HG02642 (cell line): ENCODE measurements around the gene MUC20.
"Not testable (repeated sequence)": the region's sequence is repeated elsewhere in the genome, so short reads cannot be mapped to it uniquely, and the experiment has no call there.

ENCODE experiments used
- ATAC-seq: cut with Tn5 transposase; IDR thresholded peaks from one replicate; pipeline ENCODE4 v1.9.1; 2021; ENCODE audit warnings: mild to moderate bottlenecking; ENCODE audit not compliant: unreplicated experiment, poor library complexity

The MUC20 gene

DNA sequence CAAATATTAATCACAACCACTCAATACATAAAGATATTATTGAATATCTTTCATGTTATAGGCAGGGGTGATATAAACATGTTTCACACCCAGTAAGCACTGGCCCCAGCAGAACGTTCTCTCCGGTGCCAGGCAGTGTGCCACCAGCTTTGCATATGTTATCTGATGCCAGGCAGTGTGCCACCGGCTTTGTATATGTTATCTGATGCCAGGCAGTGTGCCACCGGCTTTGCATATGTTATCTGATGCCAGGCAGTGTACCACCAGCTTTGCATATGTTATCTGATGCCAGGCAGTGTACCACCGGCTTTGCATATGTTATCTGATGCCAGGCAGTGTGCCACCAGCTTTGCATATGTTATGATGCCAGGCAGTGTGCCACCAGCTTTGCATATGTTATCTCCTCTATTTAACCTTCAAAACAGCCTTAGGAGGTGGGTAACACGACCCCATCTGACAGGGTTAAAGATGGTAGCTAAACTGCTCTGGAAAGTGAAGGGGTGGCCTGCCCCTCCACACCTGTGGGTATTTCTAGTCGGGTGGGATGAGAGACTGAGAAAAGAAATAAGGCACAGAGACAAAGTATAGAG, 6.9 kb downstream of the MUC20 start:
- no peak for ATAC-seq

DNA sequence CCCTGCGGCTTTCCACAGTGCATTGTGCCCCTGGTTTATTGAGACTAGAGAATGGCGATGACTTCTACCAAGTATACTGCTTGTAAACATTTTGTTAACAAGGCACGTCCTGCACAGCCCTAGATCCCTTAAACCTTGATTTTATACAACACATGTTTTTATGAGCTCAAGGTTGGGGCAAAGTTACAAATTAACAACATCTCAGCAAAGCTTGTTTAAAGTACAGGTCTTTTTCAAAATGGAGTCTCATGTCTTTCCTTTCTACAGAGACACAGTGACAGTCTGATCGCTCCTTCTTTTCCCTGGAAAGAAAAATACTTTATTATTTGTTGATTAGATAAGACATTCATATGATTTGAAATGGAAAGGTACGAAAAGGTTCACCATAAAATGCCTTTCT, 8.0 kb downstream of the MUC20 start:
- not testable (repeated sequence) for ATAC-seq

DNA sequence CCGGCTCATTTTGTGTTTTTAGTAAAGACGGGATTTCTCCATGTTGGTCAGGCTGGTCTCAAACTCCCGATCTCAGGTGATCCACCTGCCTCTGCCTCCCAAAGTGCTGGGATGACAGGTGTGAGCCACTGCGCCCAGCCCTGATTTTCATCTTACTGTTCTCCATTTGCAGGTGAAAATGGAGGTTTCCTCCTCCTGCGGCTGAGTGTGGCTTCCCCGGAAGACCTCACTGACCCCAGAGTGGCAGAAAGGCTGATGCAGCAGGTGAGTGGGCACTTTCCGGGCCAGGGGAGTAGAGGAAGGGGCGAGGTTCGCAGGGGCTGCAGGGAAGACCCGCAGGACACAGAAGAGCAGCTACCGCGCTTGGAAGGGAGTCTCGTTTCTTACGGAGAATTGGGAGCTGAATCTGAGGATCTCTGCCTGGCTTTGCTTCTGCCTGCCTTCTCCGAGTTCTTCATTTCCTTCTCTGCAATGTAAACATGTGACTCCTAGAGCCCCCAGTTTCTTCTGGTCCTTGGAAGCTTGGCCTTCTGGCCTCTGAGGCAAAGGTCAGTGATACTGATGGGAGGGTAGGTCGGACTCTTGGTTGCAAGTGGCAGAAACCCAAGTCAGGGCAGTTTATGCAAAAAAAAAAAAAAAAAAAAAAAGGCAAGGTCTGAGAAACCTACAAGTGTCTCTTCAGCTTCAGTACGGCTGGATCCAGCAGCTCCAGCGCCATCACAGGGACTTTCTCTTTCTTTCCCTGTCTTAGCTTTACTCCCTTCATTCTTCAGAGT, 8.9 kb downstream of the MUC20 start:
- ATAC-seq, result no peak

DNA sequence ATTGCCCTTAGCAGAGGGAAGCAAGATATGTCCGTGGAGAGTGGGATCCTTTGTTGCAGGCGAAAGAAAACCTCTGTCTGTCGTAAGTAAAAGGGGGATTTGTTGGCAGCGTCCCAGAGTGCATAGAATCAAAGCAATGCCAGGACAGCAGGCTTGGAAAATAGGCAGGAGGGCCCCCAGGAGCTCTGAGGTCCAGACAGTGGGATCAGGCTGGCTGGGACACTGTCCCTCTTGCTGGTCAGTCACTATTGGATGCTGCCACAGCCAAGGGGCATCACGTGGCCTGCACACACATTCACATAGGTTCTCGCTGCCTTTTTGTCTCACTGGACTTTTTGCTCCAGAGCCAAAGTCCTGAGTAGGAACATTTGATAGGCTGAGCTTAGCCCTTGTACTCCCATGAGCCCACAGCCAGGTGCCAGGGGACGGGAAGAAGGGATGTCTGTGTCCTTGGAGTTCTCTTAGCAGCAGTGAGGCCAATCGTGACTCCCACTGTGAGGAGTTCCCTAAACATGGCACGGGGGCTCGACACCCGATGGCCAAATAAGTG, 10.7 kb downstream of the MUC20 start:
- ATAC-seq, result no peak

DNA sequence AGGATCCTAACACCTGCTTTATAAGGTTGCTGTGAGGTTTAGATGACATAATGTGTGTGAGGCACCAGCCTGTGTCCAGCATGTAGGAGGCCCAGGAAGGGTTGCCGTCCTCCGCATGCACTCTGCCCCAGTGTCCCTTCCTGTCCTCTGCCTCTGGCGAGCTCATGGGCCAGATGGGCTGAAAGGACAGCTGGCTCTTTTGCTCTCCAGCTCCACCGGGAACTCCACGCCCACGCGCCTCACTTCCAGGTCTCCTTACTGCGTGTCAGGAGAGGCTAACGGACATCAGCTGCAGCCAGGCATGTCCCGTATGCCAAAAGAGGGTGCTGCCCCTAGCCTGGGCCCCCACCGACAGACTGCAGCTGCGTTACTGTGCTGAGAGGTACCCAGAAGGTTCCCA, 12.2 kb downstream of the MUC20 start:
- no peak for ATAC-seq

DNA sequence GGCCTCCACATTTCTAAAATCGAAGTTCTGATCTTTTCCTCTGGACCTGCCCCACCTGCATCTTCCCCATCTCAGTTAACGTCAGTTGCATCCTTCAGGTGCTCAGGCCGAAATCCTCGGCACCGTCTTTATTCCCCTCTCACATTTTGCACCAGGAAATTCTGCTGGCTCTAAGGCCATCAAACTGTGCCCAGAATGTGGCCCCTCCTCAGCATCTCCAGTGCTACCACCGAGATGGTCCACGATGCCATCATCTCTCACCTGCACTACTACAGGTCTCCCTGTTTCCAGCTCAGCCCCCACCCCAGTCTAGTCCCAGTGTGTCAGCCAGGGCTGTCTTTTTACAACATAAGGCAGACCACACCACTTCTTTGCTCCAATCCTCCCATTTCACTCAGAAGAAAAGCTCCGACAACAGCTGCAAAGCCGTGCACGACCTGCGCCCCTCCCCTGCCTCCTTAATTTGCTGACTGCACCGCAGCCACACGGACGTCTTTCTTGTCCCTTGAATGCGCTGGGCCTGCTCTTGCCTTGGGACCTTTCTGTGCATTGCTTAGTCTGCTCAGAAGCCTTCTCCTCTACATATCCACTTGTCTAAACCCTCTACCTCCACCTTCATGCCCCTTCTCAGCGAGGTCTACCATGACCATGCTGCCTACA, 14.4 kb downstream of the MUC20 start:
- ATAC-seq, result no peak

DNA sequence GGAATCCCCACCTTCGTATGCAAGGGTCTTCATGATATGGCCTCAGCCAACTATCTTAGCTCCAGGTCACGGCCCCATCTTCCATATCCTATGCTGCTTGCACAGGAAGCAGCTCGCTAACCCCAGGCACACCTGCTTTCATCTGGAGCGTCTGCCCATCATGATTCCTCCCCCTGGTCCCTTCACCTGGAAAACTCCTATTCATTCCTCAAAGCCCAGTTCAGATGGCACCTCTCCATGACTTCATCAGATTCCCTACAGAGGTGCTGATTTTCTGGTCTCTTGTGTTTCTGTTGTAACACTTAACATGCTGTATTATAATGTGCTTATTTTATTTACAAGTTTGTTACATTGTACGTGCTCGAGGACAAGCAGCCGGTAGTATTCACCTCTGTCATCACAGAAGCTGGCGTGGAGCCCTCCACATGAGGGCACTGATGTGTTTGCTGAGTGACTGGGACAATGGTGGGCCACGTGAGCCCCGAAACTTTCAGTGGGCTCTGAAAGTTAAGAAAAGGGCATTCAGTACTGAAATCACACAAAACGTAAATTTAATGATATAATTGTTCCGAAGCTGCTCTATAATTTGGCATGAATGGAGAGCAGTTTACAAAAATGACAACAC, 16.2 kb downstream of the MUC20 start:
- no peak for ATAC-seq

DNA sequence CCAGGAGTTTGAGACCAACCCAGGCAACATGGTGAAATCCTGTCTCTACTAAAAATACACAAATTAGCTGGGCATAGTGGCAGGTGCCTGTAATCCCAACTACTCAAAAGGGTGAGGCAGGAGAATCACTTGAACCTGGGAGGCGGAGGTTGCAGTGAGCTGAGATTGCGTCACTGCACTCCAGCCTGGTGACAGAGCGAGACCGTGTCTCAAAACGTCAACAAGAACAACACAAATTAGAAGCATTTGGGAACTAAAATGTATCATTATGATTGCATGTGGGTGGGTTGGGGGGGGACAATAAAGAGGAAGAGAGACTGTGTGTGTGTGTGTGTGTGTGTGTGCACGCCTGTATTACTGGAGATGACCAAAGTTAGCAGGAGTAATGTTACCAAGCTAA, 17.0 kb downstream of the MUC20 start:
- not testable (repeated sequence) for ATAC-seq

DNA sequence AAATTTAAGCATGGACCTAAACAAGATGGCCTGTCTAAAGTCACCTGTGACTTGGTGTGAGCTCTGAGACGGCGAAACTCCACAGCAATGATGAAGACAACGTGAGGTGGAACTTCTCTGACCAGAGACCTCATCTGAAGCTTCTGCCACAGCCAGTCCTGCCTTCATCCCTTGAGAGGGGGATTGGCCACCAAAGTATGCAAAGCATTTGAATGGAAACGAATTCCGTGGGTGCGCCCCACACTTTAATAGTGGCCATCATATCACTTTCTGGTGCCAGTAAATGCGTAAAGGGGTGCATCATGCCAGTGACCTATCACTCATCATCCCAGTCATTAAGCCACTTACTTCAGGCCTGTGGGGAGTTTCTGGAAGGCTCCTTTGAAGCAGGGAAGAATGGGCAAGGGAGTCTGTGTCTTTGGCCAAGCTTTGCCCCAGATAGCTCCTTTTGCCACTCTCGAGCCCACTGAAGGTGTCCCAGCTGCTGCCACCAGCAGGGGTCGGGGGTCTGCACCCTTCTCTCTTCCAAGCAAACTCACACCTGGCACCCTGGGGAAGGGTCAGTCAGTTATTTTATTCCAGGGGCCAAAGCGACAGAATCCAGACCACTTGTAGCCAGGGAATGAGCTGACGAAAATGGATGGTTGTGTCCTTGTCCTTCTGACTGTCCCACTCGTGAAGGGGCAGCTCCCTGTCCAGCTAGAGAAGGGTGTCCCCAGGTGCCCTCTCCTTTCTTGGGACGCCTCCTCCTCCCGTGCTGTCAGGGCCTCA, 17.7 kb downstream of the MUC20 start:
- no peak for ATAC-seq

DNA sequence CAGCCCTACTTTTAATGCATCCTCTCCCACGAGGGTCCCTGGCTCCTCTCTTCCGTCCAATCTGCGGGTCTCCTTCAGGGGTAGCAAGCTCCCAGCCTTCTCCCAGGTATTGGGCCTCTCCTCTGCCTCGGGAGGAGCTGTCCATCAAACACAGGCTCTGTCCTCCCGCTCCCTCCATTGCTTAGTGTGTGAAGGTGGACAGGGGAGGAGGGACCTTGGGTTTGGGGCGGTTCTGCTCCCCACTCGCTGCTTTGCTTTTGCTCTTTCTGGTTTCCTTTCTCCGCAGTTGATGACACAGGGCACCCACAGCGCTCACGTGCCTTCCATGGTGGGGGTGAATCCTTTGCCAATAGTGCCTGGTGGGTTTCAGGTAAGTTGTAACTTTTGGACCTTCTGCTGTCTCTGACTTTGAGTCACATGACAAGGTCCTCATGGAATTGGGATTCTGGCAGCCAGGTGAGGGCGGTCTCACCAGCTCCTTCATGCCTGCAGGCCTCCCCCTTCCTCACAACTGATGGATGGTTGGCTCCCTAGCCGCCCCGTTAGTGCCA, 18.9 kb downstream of the MUC20 start:
- ATAC-seq, result no peak

DNA sequence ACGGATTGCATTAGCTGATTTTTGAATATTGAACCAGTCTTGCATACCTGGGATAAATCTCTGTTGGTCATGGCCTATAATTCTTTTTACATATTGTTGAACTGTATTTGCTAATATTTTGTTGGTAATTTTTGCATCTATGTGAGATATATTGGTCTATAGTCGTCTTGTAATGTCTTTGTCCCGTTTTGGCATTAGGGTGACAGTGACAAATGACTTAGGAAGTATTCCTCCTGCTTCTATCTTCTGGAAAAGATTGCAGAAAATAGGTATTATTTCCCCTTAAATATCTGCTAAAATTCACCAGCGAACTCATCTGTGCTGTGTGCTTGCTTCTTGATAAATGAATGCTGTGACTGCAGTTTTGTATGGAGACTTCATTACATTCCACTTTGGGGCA, 23.7 kb downstream of the MUC20 start:
- no peak for ATAC-seq

DNA sequence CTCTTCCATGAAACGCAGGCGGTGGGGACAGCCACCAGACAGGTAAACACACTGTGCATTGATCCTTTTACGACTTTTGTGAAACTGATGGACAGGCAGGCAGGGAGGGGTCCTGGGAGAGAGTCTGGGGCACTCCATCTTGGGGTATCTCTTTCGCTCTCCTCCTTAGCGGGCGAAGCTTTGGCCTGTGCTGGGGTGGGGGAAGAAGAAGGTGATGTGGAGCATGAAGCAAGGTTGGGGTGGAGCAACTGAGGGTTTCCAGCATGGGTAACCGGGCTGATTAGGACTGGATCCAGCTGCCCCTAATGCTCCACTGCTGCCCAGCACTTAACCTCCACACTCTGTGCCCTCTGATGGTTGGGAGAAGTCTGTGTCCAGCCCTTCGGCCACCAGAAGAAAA, 25.6 kb downstream of the MUC20 start:
- ATAC-seq, result no peak

DNA sequence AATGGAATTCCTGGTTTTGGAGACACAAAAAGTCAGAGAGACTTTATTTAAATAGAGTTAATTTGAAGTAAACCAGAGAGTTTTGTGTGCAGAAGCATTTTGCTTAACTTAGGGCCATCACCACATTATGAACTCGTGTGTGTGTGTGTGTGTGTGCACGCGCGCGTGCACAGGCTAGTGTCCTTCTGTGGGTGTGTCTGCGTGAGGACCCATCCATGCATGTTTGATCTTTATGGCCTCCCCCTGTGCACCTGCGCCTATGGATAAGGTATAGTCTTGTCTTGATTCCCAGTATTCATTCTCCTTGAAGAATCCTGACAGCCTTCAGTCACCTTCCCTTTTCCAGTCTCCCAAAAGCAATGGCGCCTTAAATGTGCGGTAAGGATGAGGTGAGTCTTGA, 26.0 kb downstream of the MUC20 start:
- ATAC-seq, result no peak

DNA sequence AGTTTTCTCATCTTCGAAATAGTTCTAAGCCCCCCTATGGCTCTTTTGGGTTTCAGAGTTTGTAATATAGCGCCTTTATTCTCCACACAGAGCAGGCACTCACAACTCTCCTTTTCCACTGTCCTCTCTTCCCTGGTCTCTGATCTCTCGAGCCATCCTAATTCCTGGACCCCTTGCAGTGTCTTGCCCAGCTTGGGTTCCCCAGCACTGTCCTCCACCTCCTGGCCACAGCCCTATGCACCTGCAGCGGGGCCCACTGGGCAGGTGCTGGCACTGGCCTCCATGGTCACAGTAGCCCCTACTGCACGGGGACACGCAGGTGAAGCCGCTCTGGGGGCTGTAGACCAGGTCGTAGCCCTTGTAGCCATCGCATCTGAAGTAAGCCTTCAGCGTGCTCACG, 27.9 kb downstream of the MUC20 start:
- ATAC-seq, result no peak

DNA sequence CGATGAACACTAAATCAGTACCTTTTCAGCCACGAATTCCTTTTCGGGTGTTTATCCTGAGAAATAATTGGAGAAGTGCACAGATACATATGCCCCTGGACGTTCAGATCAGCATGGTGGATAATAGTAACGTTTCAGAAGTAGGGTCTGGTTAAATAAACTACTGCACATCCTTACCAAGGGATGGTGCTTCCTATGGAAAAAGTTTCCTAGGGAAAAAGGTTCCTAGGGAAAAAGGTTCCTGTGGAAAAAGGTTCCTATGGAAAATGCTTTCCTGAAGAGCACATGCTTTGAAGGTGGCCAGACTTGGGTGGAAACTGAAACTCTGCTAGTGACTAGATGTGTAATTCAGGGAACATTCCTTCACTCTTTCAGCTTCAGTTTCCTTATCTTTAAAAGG, 28.3 kb downstream of the MUC20 start:
- ATAC-seq, result not testable (repeated sequence)

DNA sequence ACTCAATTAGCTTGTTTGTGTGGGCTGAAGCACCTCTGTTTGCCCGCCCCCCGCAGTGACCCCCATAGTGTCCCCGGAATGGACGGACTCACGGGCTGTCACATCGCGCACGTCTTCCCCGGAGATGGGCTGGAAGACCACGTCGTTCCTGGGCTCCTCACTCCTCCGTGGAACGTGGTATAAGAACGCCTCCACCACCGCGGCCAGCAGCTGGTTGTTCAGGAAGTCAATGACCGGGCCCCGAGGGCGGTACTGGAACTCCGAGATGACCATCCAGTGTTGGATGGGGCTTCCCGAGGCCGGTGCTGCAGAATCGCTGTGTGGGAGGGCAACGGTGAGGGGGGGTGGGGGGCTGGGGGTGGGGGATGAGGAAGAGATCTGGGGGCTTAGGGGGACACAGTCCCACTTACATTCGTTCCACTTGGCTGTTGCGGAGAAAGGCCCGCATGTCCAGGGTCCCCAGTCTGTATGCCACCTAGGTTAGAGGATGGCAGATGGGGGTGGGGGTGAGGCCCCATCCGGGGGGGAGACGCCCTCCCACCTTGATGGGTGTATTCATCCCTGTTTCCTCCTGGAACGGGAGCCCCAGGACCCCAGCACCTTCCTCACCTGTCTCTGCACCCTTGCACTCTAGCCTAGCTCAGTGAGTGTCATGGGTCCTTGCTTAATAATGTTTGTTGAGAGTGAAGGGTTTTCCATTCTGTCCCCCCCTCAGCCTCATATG, 30.2 kb downstream of the MUC20 start:
- no peak for ATAC-seq

DNA sequence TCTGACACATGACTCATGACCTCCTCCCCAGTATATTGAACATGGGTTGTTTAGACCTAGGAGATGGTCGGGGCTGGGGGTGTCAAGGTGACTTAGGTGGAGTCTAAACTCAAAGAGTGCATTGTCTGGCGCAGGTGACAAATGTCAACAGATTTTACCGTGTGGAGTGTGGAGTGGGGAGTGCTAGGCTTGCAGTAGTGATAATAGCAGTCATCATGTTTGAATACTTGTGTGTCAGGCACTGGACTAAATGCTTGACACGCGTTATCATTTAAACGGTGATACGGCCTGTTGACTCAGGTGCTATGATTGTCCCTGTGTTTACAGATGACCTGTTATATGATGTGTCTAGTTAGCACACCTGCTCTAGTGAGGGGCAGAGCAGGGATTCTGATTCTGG, 30.8 kb downstream of the MUC20 start:
- ATAC-seq, result no peak

DNA sequence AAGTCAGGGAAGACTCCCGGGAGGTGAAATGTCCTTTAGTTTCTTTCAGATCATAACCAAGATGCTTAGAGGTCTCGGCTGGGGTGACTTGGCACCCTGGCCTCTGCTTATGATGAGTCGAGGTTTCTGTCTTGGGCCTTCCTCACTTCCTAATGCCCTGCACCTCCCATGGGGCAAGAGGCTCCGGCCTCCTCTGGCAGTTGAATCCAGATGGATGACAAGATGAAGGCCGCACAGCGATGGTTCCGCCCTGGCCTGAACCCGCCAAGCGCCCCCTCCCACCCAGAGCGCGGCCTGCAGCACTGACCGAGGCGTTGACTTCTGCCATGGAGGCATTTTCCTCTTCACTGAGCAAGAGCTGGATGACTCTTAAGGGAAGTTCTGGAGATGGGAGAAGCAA, 31.3 kb downstream of the MUC20 start:
- no peak for ATAC-seq

DNA sequence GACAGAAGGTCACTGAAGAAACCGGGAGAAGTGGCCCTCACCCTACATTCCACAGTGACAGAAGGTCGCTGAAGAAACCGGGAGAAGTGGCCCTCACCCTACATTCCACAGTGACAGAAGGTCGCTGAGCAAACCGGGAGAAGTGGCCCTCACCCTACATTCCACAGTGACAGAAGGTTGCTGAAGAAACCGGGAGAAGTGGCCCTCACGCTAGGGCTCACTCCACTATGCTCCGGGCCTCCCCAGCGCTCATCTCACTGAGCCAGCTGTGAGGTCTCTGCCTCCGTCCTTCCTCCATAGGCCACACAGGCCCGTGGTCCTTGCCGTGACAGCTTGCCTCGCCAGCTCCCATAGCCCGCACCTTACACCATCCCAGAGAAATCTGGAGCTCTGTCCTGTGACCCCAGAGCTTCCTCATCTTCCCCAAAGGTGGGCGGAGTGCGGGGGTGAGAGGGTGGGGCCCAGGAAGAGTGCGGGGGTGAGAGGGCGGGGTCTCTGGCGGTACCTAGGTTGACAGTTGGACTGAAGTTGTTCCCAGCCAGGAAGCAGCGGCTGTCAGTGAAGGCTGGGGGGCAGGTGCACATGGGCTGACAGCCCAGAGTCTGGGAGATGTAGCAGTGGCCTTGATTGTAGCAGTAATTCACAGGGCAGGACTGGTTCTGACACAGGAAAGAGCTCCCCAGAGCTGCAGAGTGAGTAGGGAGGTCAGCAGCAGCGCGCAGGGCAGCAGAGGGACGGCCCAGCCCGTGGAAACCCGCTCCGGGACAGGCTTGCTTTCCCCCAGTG, 32.0 kb downstream of the MUC20 start:
- ATAC-seq, result no peak
